Progenitor cell of endocrine pancreas (in vitro differentiated cells): ENCODE data around the gene HPCAL4. TPM values are rescaled to one million over a fixed set of nuclear protein-coding genes. Genes with fewer than 3 reads are reported as not detected.

Experiments
- DNase-seq: peaks from one replicate; pipeline ENCODE4 v3.0.0; 2021; ENCODE audit warnings: low spot score; ENCODE audit not compliant: unreplicated experiment
- H3K27ac Mint-ChIP-seq: 2 replicates; pipeline ENCODE4 v1.8.0; 2021; ENCODE audit warnings: mild to moderate bottlenecking, moderate library complexity, mixed read lengths
- H3K27me3 Mint-ChIP-seq: 2 replicates; pipeline ENCODE4 v1.8.0; 2021; ENCODE audit warnings: mixed read lengths
- H3K36me3 Mint-ChIP-seq: 2 replicates; pipeline ENCODE4 v1.8.0; 2022; ENCODE audit warnings: mixed read lengths; ENCODE audit not compliant: insufficient read depth
- H3K4me1 Mint-ChIP-seq: 2 replicates; pipeline ENCODE4 v1.8.0; 2021; ENCODE audit warnings: low read depth, mixed read lengths
- H3K4me3 Mint-ChIP-seq: 2 replicates; pipeline ENCODE4 v1.8.0; 2021; ENCODE audit warnings: low read depth, mild to moderate bottlenecking, moderate library complexity, mixed read lengths
- H3K9me3 Mint-ChIP-seq: 2 replicates; pipeline ENCODE4 v1.8.0; 2021; ENCODE audit warnings: low read depth, mixed read lengths
- total RNA-seq: library from RNA; stranded (reverse); gene quantifications from 2 replicates; pipeline ENCODE4 v1.2.1, GENCODE V29; 2021
- TF ChIP-seq, protein P1 (sequence below): fragments of 200-600 bp; sonication (generic); IDR thresholded peaks from one replicate; pipeline ENCODE4 v1.5.0; 2021; ENCODE audit warnings: antibody characterized with exemption, mild to moderate bottlenecking; ENCODE audit not compliant: unreplicated experiment

HPCAL4 gene
- total RNA-seq, 1 donor from 2014 or later = not detected

- Mint-ChIP-seq H3K4me3 (no peak overlapping the region), H3K27ac (no peak overlapping the region), H3K4me1 (peaks cover 5% of the 10 kb centered on the region), H3K9me3 (no peaks in the 10 kb centered on the region), H3K27me3 (peaks cover 68% of the 10 kb centered on the region), H3K36me3 (no peaks in the 10 kb centered on the region)
- TF ChIP-seq, protein P1, sequence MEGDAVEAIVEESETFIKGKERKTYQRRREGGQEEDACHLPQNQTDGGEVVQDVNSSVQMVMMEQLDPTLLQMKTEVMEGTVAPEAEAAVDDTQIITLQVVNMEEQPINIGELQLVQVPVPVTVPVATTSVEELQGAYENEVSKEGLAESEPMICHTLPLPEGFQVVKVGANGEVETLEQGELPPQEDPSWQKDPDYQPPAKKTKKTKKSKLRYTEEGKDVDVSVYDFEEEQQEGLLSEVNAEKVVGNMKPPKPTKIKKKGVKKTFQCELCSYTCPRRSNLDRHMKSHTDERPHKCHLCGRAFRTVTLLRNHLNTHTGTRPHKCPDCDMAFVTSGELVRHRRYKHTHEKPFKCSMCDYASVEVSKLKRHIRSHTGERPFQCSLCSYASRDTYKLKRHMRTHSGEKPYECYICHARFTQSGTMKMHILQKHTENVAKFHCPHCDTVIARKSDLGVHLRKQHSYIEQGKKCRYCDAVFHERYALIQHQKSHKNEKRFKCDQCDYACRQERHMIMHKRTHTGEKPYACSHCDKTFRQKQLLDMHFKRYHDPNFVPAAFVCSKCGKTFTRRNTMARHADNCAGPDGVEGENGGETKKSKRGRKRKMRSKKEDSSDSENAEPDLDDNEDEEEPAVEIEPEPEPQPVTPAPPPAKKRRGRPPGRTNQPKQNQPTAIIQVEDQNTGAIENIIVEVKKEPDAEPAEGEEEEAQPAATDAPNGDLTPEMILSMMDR = no peak
- no peak for DNase-seq
These were observed 22.3 kb upstream of the HPCAL4 start for GRCh38 chr1:39713557-39713956.

GRCh38 chr1:39711966-39712340 is 20.7 kb upstream of the HPCAL4 start:
- Mint-ChIP-seq H3K36me3 (no peaks in the 10 kb centered on the region), H3K4me3 (no peak overlapping the region), H3K27ac (no peak overlapping the region), H3K9me3 (no peaks in the 10 kb centered on the region), H3K27me3 (peaks cover 58% of the 10 kb centered on the region), H3K4me1 (peaks cover 5% of the 10 kb centered on the region)
- no peak for DNase-seq
- TF ChIP-seq, protein P1 = no peak

GRCh38 chr1:39711104-39711965 is 20.1 kb upstream of the HPCAL4 start:
- Mint-ChIP-seq H3K4me3 (no peak overlapping the region), H3K36me3 (no peaks in the 10 kb centered on the region), H3K27ac (peak overlapping the region; percentile 22), H3K9me3 (no peaks in the 10 kb centered on the region), H3K4me1 (peaks cover 5% of the 10 kb centered on the region), H3K27me3 (peaks cover 58% of the 10 kb centered on the region)
- DNase-seq = no peak
- TF ChIP-seq, protein P1 = no peak

- Mint-ChIP-seq H3K36me3 (no peaks in the 10 kb centered on the region), H3K9me3 (no peaks in the 10 kb centered on the region), H3K27me3 (peaks cover 54% of the 10 kb centered on the region), H3K4me3 (no peak overlapping the region), H3K4me1 (peaks cover 5% of the 10 kb centered on the region), H3K27ac (no peak overlapping the region)
- TF ChIP-seq, protein P1 = no peak
- DNase-seq = no peak
These were observed 16.3 kb upstream of the HPCAL4 start for GRCh38 chr1:39707506-39707905.

DNA sequence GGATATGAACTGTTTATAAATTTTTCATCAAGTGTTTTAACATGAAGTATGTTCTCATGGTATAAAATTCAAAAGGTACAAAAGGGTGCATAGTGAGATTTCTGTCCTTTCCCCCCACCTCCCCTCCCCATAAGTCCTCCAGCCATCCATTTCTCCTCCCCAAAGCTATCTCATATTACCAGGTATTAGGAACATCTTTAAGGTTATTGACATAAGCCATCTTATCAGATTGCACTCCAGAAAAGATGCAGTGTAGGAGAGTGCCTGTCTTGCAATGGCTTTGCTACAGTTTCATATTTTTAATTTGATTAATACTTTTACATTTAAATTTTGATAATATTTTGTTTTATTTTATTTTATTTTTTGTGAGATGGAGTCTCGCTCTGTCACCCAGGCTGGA is 13.5 kb upstream of the HPCAL4 start:
- Mint-ChIP-seq H3K9me3 (no peaks in the 10 kb centered on the region), H3K36me3 (no peaks in the 10 kb centered on the region), H3K27ac (no peak overlapping the region), H3K4me3 (no peak overlapping the region), H3K27me3 (peaks cover 57% of the 10 kb centered on the region), H3K4me1 (peaks cover 12% of the 10 kb centered on the region)
- no peak for DNase-seq
- TF ChIP-seq, protein P1 = no peak
